GM21367 (cell line): ENCODE data around the gene CDC34.

ENCODE experiments used
- ATAC-seq: cut with Tn5 transposase; IDR thresholded peaks from one replicate; pipeline ENCODE4 v1.9.1; 2021; ENCODE audit not compliant: unreplicated experiment

Gene CDC34

GRCh38 chr19:540867-541637 is 9.5 kb downstream of the CDC34 start:
- ATAC-seq = no peak

- no peak for ATAC-seq
These were observed 10.1 kb downstream of the CDC34 start for GRCh38 chr19:541699-542098.

GRCh38 chr19:542173-542866 is 10.8 kb downstream of the CDC34 start:
- ATAC-seq = no peak

GRCh38 chr19:543910-544608 is 12.5 kb downstream of the CDC34 start, which contains the start of gene GZMM:
Gene GZMM (plus strand): TSS chr19:544053. CDS start chr19:544072, 19 bp downstream.
- no peak for ATAC-seq

- ATAC-seq = no peak
These were observed 15.6 kb downstream of the CDC34 start for GRCh38 chr19:547117-547516.

GRCh38 chr19:547836-548720 is 16.5 kb downstream of the CDC34 start:
- no peak for ATAC-seq

GRCh38 chr19:548886-549830 is 17.6 kb downstream of the CDC34 start:
- no peak for ATAC-seq

GRCh38 chr19:554817-555216 is 23.3 kb downstream of the CDC34 start:
- ATAC-seq = no peak

- no peak for ATAC-seq
These were observed 23.9 kb downstream of the CDC34 start for GRCh38 chr19:555474-555808.

- no peak for ATAC-seq
These were observed 25.2 kb downstream of the CDC34 start for GRCh38 chr19:556611-557382.

- ATAC-seq = no peak
These were observed 27.3 kb downstream of the CDC34 start for GRCh38 chr19:558770-559439.

- no peak for ATAC-seq
These were observed 28.6 kb downstream of the CDC34 start for GRCh38 chr19:560121-560520.

GRCh38 chr19:566403-566802 is 34.8 kb downstream of the CDC34 start:
- ATAC-seq = no peak

GRCh38 chr19:566844-567243 is 35.3 kb downstream of the CDC34 start:
- no peak for ATAC-seq

- ATAC-seq = no peak
These were observed 35.8 kb downstream of the CDC34 start for GRCh38 chr19:567296-567900.

- no peak for ATAC-seq
These were observed 38.7 kb downstream of the CDC34 start for GRCh38 chr19:570251-570686.

- no peak for ATAC-seq
These were observed 39.5 kb downstream of the CDC34 start for GRCh38 chr19:570937-571565.

- ATAC-seq = no peak
These were observed 40.0 kb downstream of the CDC34 start for GRCh38 chr19:571566-571974.
